Fibroblast of villous mesenchyme (primary cell): ENCODE data around the gene MIEF2. TPM values are rescaled to one million over a fixed set of nuclear protein-coding genes. Genes with fewer than 3 reads are reported as not detected.
A peak's percentile ranks its signal among the peaks of the same experiment; 100 is the strongest.
"Not testable (repeated sequence)": the region's sequence is repeated elsewhere in the genome, so short reads cannot be mapped to it uniquely, and the experiment has no call there.

Experiments
- DNase-seq: peaks from one replicate; pipeline ENCODE4 v3.0.0-alpha.2; 2010; ENCODE audit warnings: low read depth
- H3K4me3 ChIP-seq: 2 replicates; pipeline ENCODE4 v1.5.1; 2011; ENCODE audit warnings: low read depth, mild to moderate bottlenecking, low read length
- CTCF ChIP-seq: IDR thresholded peaks from 2 replicates; pipeline ENCODE4 v1.5.1; 2012; ENCODE audit warnings: low read depth, mild to moderate bottlenecking, low read length; ENCODE audit not compliant: insufficient read depth
- total RNA-seq: library from RNA; depleted of rRNA; stranded (reverse); fragments of >200 nt; gene quantifications from 2 replicates; pipeline ENCODE4 v1.2.3, GENCODE V29; 2012

MIEF2 gene
- 16.4 and 18.4 TPM in 2 replicates for total RNA-seq

- TF ChIP-seq CTCF, result no peak
- DNase-seq, result peak; percentile 94
Measured at GRCh38 chr17:18260332-18261145, at the start of gene MIEF2. Gene MIEF2 (plus strand): TSS chr17:18260662. CDS start chr17:18262721, 2,059 bp downstream.

GRCh38 chr17:18213666-18214270, 46.7 kb upstream of the MIEF2 start:
- TF ChIP-seq CTCF, result no peak
- DNase-seq, result no peak
- no peak overlapping the region for H3K4me3 ChIP-seq

More at GRCh38 chr17:18260332-18261145, at the start of gene MIEF2:
- peak within 1 kb of the TSS; percentile 89 for H3K4me3 ChIP-seq

- not testable (repeated sequence) for DNase-seq
Measured at GRCh38 chr17:18216906-18217305, 43.6 kb upstream of the MIEF2 start.

GRCh38 chr17:18217412-18218015, 42.9 kb upstream of the MIEF2 start:
- peak; percentile 98 for TF ChIP-seq CTCF

More at GRCh38 chr17:18216906-18217305, 43.6 kb upstream of the MIEF2 start:
- not testable (repeated sequence) for H3K4me3 ChIP-seq

GRCh38 chr17:18218756-18219415, 41.6 kb upstream of the MIEF2 start:
- no peak for TF ChIP-seq CTCF
- no peak overlapping the region for H3K4me3 ChIP-seq
- peak; percentile 74 for DNase-seq

More at GRCh38 chr17:18217412-18218015, 42.9 kb upstream of the MIEF2 start:
- H3K4me3 ChIP-seq, result no peak overlapping the region
- peak; percentile 58 for DNase-seq

GRCh38 chr17:18224053-18224386, 36.4 kb upstream of the MIEF2 start:
- H3K4me3 ChIP-seq, result no peak overlapping the region

More at GRCh38 chr17:18224053-18224386, 36.4 kb upstream of the MIEF2 start:
- no peak for DNase-seq
- TF ChIP-seq CTCF, result no peak
